ENCODE data around the gene MAP2K3. TPM values are rescaled to one million over a fixed set of nuclear protein-coding genes. Genes with fewer than 3 reads are reported as not detected.

Gene MAP2K3
- total and polyA plus RNA-seq, 12 donors: 28.9 to 103 (median 60.4) TPM

GRCh38 chr17:21357281-21357680, 72.8 kb downstream of the MAP2K3 start:
- Histone ChIP-seq H3K36me3 (no peaks in the 10 kb centered on the region), H3K4me1 (peaks cover 8 to 27% (median 21%) of the 10 kb centered on the region in 9 donors), H3K27ac (no peak overlapping the region), H3K4me3 (no peak overlapping the region), H3K9me3 (no peaks in the 10 kb centered on the region), H3K27me3 (no peaks in the 10 kb centered on the region)
- TF ChIP-seq CTCF (IDR thresholded peaks at IDR 0.05): no peak
- DNase-seq (no peak), ATAC-seq (no peak)
- 73% methylated on average over 5 of the region's 5 CpGs for WGBS, 2 donors
- intact Hi-C loops (cut with DNase I): no loop called here

GRCh38 chr17:21357696-21358656, 73.5 kb downstream of the MAP2K3 start:
- Histone ChIP-seq H3K4me1 (peaks cover 8 to 27% (median 21%) of the 10 kb centered on the region in 9 donors), H3K36me3 (no peaks in the 10 kb centered on the region), H3K27ac (peak overlapping the region in 6 of 10 donors; percentile 22 to 71 (median 54)), H3K9me3 (no peaks in the 10 kb centered on the region), H3K27me3 (no peaks in the 10 kb centered on the region), H3K4me3 (no peak overlapping the region)
- TF ChIP-seq CTCF (IDR thresholded peaks at IDR 0.05): no peak
- DNase-seq (no peak), ATAC-seq (peak in 7 of 8 donors; percentile 18 to 80 (median 55))
- WGBS, 2 donors: 63 to 64% methylated on average over 10 of the region's 10 CpGs
- intact Hi-C loops (cut with DNase I): no loop called here

- H3K4me1 ChIP-seq: peaks cover 8 to 27% (median 21%) of the 10 kb centered on the region in 9 donors
- H3K36me3 ChIP-seq: no peaks in the 10 kb centered on the region
- H3K9me3 ChIP-seq: no peaks in the 10 kb centered on the region
- intact Hi-C loops (cut with DNase I): no loop called here
- 22 to 30% methylated on average over 12 of the region's 12 CpGs for WGBS, 2 donors
- no peaks in the 10 kb centered on the region for H3K27me3 ChIP-seq
- peak overlapping the region in 8 of 10 donors; percentile 22 to 71 (median 53) for H3K27ac ChIP-seq
- DNase-seq (peak; percentile 29 to 40), ATAC-seq (peak; percentile 65 to 95 (median 88))
- no peak for TF ChIP-seq CTCF (IDR thresholded peaks at IDR 0.05)
- no peak overlapping the region for H3K4me3 ChIP-seq
These were observed 74.4 kb downstream of the MAP2K3 start for GRCh38 chr17:21358682-21359482.

GRCh38 chr17:21359483-21359840, 75.0 kb downstream of the MAP2K3 start:
- H3K27ac ChIP-seq: peak overlapping the region in 6 of 10 donors; percentile 14 to 53 (median 36)
- H3K36me3 ChIP-seq: no peaks in the 10 kb centered on the region
- DNase-seq (no peak), ATAC-seq (peak in 1 of 8 donors; percentile 12)
- 85 to 89% methylated on average over 9 of the region's 9 CpGs for WGBS, 2 donors
- H3K9me3 ChIP-seq: no peaks in the 10 kb centered on the region
- H3K4me3 ChIP-seq: no peak overlapping the region
- no peaks in the 10 kb centered on the region for H3K27me3 ChIP-seq
- intact Hi-C loops (cut with DNase I): no loop called here
- H3K4me1 ChIP-seq: peaks cover 8 to 27% (median 21%) of the 10 kb centered on the region in 9 donors
- no peak for TF ChIP-seq CTCF (IDR thresholded peaks at IDR 0.05)

Data from heart right ventricle (tissue), 16 donors.